HCT116 (cell line): ENCODE measurements around the gene FOXN1. TPM values are rescaled to one million over a fixed set of nuclear protein-coding genes. Genes with fewer than 3 reads are reported as not detected.

ENCODE experiments used
- ATAC-seq: fragments of 200-7000 bp; cut with Tn5 transposase; 2 replicates; pipeline ENCODE4 v1.9.1; 2020; ENCODE audit warnings: mild to moderate bottlenecking, moderate library complexity
- BruUV-seq: library from RNA; stranded (reverse); fragments of 400-500 nt; replicated peaks from 2 replicates; lab custom pipeline; 2021; lab: Mats Ljungman, UMichigan
- CTCF ChIA-PET: fragments of 300-600 bp; sonication (Branson Sonifier 250); formaldehyde crosslinking; loops from one replicate; lab custom pipeline; 2021; ENCODE audit warnings: antibody characterized with exemption; lab: Charles Lee
- POLR2A ChIA-PET: fragments of 300-600, 350-600 bp; sonication (Branson Sonifier 250); formaldehyde crosslinking; loops from one replicate; lab custom pipeline; 2021; ENCODE audit warnings: antibody characterized with exemption; lab: Charles Lee
- RAD21 ChIA-PET, 2 experiments: fragments of 300-600 bp; sonication (Branson Sonifier 250); formaldehyde crosslinking; loops; one replicate each; lab custom pipeline; 2023; ENCODE audit warnings: low total read pairs in 2 of 2; ENCODE audit not compliant: uncharacterized antibody in 2 of 2, unreplicated experiment in 2 of 2, low non-redundant PET in 1 of 2; lab: Charles Lee
- DNase-seq: peaks from one replicate; pipeline ENCODE4 v3.0.0-alpha.2; 2010; ENCODE audit warnings: low read depth, low spot score
- H2AFZ ChIP-seq: fragments of 200-600 bp; shearing (Covaris generic), sonication (generic); 2 replicates; pipeline ENCODE4 v1.6.1; 2017; ENCODE audit warnings: low read depth, mixed run types, mixed read lengths, antibody characterized with exemption, low read length; ENCODE audit not compliant: poor library complexity, severe bottlenecking
- H3K27ac ChIP-seq: 2 replicates; pipeline ENCODE4 v1.5.1; 2012; ENCODE audit warnings: low read depth, low read length
- H3K27me3 ChIP-seq: fragments of 200-600 bp; sonication (generic); 2 replicates; pipeline ENCODE4 v1.6.1; 2016; ENCODE audit warnings: mixed run types, low read length, mixed read lengths; ENCODE audit not compliant: insufficient read depth
- H3K36me3 ChIP-seq, 2 experiments: fragments of 200-500 bp in 1 of 2; fragments of 200-600 bp in 1 of 2; sonication (Bioruptor generic) in 1 of 2; sonication (generic) in 1 of 2; 2 replicates each; pipeline versions ENCODE4 v1.5.1 to v1.6.1; 2014 to 2016; ENCODE audit warnings: low read length in 2 of 2, inconsistent platforms in 1 of 2, mixed read lengths in 1 of 2, mixed run types in 1 of 2; ENCODE audit not compliant: insufficient read depth in 2 of 2, control insufficient read depth in 1 of 2
- H3K4me1 ChIP-seq, 2 experiments: fragments of 200-600 bp in 1 of 2; sonication (generic) in 1 of 2; 2 replicates each; pipeline versions ENCODE4 v1.5.1 to v1.6.1; 2012 to 2017; ENCODE audit warnings: low read length in 2 of 2, inconsistent platforms in 1 of 2, mild to moderate bottlenecking in 1 of 2, mixed read lengths in 1 of 2, mixed run types in 1 of 2, moderate library complexity in 1 of 2; ENCODE audit not compliant: insufficient read depth in 2 of 2, control insufficient read depth in 1 of 2
- H3K4me2 ChIP-seq: fragments of 200-600 bp; sonication (generic); 2 replicates; pipeline ENCODE4 v1.6.1; 2017; ENCODE audit warnings: mixed run types, low read length, mixed read lengths
- H3K4me3 ChIP-seq, 2 experiments: fragments of 200-600 bp in 1 of 2; sonication (generic) in 1 of 2; replicated peaks in 1 of 2; 2 replicates each; pipeline ENCODE4 v1.5.1; 2011 to 2016; ENCODE audit warnings: low read length in 2 of 2, control low read depth in 1 of 2, low read depth in 1 of 2, mild to moderate bottlenecking in 1 of 2, mixed read lengths in 1 of 2, mixed run types in 1 of 2
- H3K79me2 ChIP-seq: fragments of 200-600 bp; sonication (generic); 2 replicates; pipeline ENCODE4 v1.6.1; 2017; ENCODE audit warnings: mild to moderate bottlenecking, mixed run types, low read length, moderate library complexity, mixed read lengths; ENCODE audit not compliant: insufficient read depth
- H3K9ac ChIP-seq: fragments of 200-600 bp; sonication (generic); 2 replicates; pipeline ENCODE4 v1.6.1; 2016; ENCODE audit warnings: low read length, mixed read lengths
- H3K9me2 ChIP-seq: fragments of 200-600 bp; sonication (generic), shearing (Covaris generic); 2 replicates; pipeline ENCODE4 v1.6.1; 2017; ENCODE audit warnings: mixed run types, mild to moderate bottlenecking, moderate library complexity; ENCODE audit not compliant: insufficient read depth
- H3K9me3 ChIP-seq, 2 experiments: fragments of 200-500 bp in 1 of 2; fragments of 200-600 bp in 1 of 2; sonication (Bioruptor generic) in 1 of 2; sonication (generic) in 1 of 2; 2 replicates each; pipeline ENCODE4 v1.6.1; 2014 to 2017; ENCODE audit warnings: low read length in 2 of 2, mixed read lengths in 2 of 2, inconsistent platforms in 1 of 2, low read depth in 1 of 2, mild to moderate bottlenecking in 1 of 2, mixed run types in 1 of 2, moderate library complexity in 1 of 2; ENCODE audit not compliant: control insufficient read depth in 1 of 2, insufficient read depth in 1 of 2
- H4K20me1 ChIP-seq: fragments of 200-600 bp; sonication (generic), shearing (Covaris generic); 2 replicates; pipeline ENCODE4 v1.6.1; 2017; ENCODE audit warnings: mixed run types, mild to moderate bottlenecking, moderate library complexity; ENCODE audit not compliant: insufficient read depth
- CBX3 ChIP-seq: IDR thresholded peaks from 2 replicates; pipeline ENCODE4 v1.6.1; 2012; ENCODE audit warnings: low read depth
- EGR1 ChIP-seq: IDR thresholded peaks from 2 replicates; pipeline ENCODE4 v1.6.1; 2012; ENCODE audit warnings: low read depth
- EZH2 ChIP-seq: fragments of 200-600 bp; sonication (generic); IDR thresholded peaks from 2 replicates; pipeline ENCODE4 v1.6.1; 2017; ENCODE audit warnings: antibody characterized with exemption, mixed run types
- FOSL1 ChIP-seq: IDR thresholded peaks from 2 replicates; pipeline ENCODE4 v1.6.1; 2012; ENCODE audit warnings: low read depth
- JUND ChIP-seq: IDR thresholded peaks from 2 replicates; pipeline ENCODE4 v1.6.1; 2012
- POLR2A ChIP-seq: IDR thresholded peaks from 2 replicates; pipeline ENCODE4 v1.7.0; 2011; ENCODE audit warnings: borderline replicate concordance; ENCODE audit not compliant: insufficient read depth, insufficient read length; ENCODE audit errors: extremely low read depth
- SP1 ChIP-seq: IDR thresholded peaks from 2 replicates; pipeline ENCODE4 v1.6.1; 2012; ENCODE audit warnings: low read depth
- SRF ChIP-seq: IDR thresholded peaks from 2 replicates; pipeline ENCODE4 v1.6.1; 2012; ENCODE audit warnings: low read depth
- YY1 ChIP-seq: IDR thresholded peaks from 2 replicates; pipeline ENCODE4 v1.6.1; 2011; ENCODE audit warnings: low read length, low read depth, moderate library complexity, mild to moderate bottlenecking; ENCODE audit not compliant: insufficient replicate concordance; ENCODE audit errors: extremely low read depth
- intact Hi-C: fragments of 100-400 bp; cut with micrococcal nuclease; formaldehyde crosslinking; loops from 2 replicates; pipeline ENCODE4 v1.10.0; 2022
- total RNA-seq: library from RNA; stranded (reverse); gene quantifications from one replicate; pipeline ENCODE4 v1.2.1, GENCODE V29; 2021; ENCODE audit not compliant: unreplicated experiment
- TF ChIP-seq, protein P1 (sequence below): IDR thresholded peaks from 2 replicates; pipeline ENCODE4 v1.6.1; 2012
- TF ChIP-seq, protein P2 (sequence below), 3 experiments: fragments of 200-600 bp in 1 of 3; sonication (generic) in 1 of 3; IDR thresholded peaks in 2 of 3; conservative IDR thresholded peaks in 1 of 3; 2 replicates each; pipeline ENCODE4 v1.5.1; 2012 to 2017; ENCODE audit warnings: low read depth in 2 of 3, low read length in 2 of 3, antibody characterized with exemption in 1 of 3, borderline replicate concordance in 1 of 3, control low read depth in 1 of 3, mild to moderate bottlenecking in 1 of 3, mixed read lengths in 1 of 3, mixed run types in 1 of 3, moderate library complexity in 1 of 3; ENCODE audit not compliant: insufficient read depth in 1 of 3

Gene FOXN1
- total RNA-seq, 1 experiment from 2014 or later, result not detected

DNA sequence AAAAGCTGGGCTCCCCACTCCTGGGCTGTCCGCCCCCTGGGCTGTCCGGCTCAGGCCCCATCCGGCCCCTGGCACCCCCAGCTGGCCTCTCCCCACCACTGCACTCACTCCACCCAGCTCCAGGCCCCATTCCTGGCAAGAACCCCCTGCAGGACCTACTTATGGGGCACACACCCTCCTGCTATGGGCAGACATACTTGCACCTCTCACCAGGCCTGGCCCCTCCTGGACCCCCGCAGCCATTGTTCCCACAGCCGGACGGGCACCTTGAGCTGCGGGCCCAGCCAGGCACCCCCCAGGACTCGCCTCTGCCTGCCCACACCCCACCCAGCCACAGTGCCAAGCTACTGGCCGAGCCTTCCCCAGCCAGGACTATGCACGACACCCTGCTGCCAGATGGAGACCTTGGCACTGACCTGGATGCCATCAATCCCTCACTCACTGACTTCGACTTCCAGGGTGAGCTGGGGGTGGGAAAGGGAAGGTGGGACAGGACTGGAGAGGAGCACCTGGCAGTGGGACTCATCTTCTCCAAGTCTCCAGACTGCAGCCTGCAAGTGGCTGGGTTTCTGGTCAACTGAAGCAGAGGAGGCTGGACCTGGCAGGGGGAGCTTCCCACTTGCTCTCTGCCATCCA, 28.7 kb downstream of the FOXN1 start (continued):
- TF ChIP-seq YY1, result no peak

GRCh38 chr17:28536532-28537218, 30.5 kb downstream of the FOXN1 start:
- H4K20me1 ChIP-seq, result no peaks in the 10 kb centered on the region
- H3K9me2 ChIP-seq, result no peaks in the 10 kb centered on the region
- no peaks in the 10 kb centered on the region for H3K36me3 ChIP-seq
- no peak overlapping the region for H3K4me3 ChIP-seq
- H3K9me3 ChIP-seq, result no peaks in the 10 kb centered on the region
- TF ChIP-seq FOSL1 (no peak), POLR2A (no peak), SP1 (no peak), SRF (no peak), JUND (no peak), EGR1 (no peak), CBX3 (no peak), YY1 (no peak), EZH2 (no peak)
- TF ChIP-seq, protein P1, sequence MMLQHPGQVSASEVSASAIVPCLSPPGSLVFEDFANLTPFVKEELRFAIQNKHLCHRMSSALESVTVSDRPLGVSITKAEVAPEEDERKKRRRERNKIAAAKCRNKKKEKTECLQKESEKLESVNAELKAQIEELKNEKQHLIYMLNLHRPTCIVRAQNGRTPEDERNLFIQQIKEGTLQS, result no peak
- TF ChIP-seq, protein P2, sequence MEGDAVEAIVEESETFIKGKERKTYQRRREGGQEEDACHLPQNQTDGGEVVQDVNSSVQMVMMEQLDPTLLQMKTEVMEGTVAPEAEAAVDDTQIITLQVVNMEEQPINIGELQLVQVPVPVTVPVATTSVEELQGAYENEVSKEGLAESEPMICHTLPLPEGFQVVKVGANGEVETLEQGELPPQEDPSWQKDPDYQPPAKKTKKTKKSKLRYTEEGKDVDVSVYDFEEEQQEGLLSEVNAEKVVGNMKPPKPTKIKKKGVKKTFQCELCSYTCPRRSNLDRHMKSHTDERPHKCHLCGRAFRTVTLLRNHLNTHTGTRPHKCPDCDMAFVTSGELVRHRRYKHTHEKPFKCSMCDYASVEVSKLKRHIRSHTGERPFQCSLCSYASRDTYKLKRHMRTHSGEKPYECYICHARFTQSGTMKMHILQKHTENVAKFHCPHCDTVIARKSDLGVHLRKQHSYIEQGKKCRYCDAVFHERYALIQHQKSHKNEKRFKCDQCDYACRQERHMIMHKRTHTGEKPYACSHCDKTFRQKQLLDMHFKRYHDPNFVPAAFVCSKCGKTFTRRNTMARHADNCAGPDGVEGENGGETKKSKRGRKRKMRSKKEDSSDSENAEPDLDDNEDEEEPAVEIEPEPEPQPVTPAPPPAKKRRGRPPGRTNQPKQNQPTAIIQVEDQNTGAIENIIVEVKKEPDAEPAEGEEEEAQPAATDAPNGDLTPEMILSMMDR (IDR thresholded peaks at IDR 0.05 in 2 of 3, conservative IDR thresholded peaks at IDR 0.05 in 1 of 3; ENCODE audit: borderline replicate concordance in 1 of 3, insufficient read depth in 1 of 3, low read depth in 2 of 3, low read length in 2 of 3), result no peak
- TF ChIP-seq, all 23 proteins: peak for 0
- ATAC-seq (no peak), DNase-seq (no peak)
- Histone ChIP-seq H3K9ac (no peak overlapping the region), H2AFZ (no peak overlapping the region), H3K79me2 (no peaks in the 10 kb centered on the region), H3K4me2 (no peak overlapping the region), H3K27me3 (peaks cover 2% of the 10 kb centered on the region; the same call in 1 of the 2 replicates), H3K27ac (no peak overlapping the region), H3K4me1 (no peaks in the 10 kb centered on the region; a peak in 1 of 4 replicates)
- no TSS peak for BruUV-seq
- intact Hi-C loops, result no loop called here
- ChIA-PET RAD21 (no interaction called here), CTCF (interaction anchor here (1.4 to 1.8 kb wide), 2 partner anchors 11 to 42 kb away, joined by 3 to 4 read pairs; no protein-coding TSS in a partner anchor), POLR2A (no interaction called here)
